ENCODE data around the gene KRT76.

The KRT76 gene

DNA sequence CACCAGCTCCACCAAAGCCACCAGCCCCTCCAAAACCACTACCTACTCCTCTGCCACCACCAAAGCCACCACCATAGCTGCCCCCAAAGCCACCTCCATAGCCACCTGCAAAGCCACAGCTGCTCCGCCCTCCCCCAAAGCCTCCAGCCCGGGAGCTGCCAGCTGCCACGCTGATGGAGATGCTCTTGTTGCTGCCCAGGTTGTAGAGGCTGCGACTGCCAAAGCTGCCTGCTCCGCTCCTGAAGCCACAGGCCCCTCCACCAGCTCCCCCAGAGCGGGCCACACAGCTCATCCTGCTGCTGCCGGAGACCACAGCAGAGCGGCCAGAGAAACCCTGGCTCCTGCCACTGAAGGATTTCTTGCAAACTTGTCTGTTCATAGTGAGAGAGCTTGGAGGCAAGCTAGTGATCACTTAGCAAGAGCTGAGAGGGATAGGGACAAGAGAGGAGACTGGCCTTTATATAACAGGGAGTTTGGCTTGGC, at the start of gene KRT76:
KRT76 (minus strand) TSS at position 433 of the 483 bp plus-strand sequence; CDS start at position 379, 54 bp downstream.
- DNase-seq (ENCODE audit: low spot score) = no peak
- ChIA-PET POLR2A (ENCODE audit: low non-redundant PET) (no interaction called here), CTCF (interaction anchor here (0.8 to 1.3 kb wide), 2 partner anchors 26 to 103 kb away, joined by 3 read pairs; no protein-coding TSS in a partner anchor)

DNA sequence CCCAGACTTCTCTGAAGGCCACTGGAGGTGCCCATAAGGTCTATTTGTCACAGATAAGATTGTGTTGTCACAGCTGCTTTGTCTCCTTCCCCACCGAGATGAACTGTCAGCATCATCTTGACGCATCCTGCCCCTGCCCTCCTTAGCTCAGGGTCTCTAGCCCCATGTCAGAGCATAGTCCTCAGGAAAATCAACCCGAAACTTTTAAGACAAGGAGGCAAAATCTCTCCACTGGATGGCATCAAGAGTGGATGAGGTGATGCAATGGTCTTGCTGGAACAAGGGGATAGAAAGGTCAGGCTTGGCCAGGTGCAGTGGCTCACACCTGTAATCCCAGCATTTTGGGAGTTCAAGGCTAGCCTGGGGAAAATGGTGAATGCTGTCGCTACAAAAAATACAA, 48.8 kb upstream of the KRT76 start:
- H3K27ac ChIP-seq = no peak overlapping the region
- CTCF ChIA-PET = no interaction called here
- TF ChIP-seq, protein P1, sequence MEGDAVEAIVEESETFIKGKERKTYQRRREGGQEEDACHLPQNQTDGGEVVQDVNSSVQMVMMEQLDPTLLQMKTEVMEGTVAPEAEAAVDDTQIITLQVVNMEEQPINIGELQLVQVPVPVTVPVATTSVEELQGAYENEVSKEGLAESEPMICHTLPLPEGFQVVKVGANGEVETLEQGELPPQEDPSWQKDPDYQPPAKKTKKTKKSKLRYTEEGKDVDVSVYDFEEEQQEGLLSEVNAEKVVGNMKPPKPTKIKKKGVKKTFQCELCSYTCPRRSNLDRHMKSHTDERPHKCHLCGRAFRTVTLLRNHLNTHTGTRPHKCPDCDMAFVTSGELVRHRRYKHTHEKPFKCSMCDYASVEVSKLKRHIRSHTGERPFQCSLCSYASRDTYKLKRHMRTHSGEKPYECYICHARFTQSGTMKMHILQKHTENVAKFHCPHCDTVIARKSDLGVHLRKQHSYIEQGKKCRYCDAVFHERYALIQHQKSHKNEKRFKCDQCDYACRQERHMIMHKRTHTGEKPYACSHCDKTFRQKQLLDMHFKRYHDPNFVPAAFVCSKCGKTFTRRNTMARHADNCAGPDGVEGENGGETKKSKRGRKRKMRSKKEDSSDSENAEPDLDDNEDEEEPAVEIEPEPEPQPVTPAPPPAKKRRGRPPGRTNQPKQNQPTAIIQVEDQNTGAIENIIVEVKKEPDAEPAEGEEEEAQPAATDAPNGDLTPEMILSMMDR (conservative IDR thresholded peaks at IDR 0.05; ENCODE audit: low read depth) = no peak
- no peak for DNase-seq (ENCODE audit: low spot score)
- POLR2A ChIA-PET (ENCODE audit: low non-redundant PET) = no interaction called here

More for the DNA sequence above, at the start of gene KRT76:
- TF ChIP-seq, protein P1 (conservative IDR thresholded peaks at IDR 0.05; ENCODE audit: low read depth) = no peak
- no peak within 1 kb of the TSS for H3K27ac ChIP-seq

DNA sequence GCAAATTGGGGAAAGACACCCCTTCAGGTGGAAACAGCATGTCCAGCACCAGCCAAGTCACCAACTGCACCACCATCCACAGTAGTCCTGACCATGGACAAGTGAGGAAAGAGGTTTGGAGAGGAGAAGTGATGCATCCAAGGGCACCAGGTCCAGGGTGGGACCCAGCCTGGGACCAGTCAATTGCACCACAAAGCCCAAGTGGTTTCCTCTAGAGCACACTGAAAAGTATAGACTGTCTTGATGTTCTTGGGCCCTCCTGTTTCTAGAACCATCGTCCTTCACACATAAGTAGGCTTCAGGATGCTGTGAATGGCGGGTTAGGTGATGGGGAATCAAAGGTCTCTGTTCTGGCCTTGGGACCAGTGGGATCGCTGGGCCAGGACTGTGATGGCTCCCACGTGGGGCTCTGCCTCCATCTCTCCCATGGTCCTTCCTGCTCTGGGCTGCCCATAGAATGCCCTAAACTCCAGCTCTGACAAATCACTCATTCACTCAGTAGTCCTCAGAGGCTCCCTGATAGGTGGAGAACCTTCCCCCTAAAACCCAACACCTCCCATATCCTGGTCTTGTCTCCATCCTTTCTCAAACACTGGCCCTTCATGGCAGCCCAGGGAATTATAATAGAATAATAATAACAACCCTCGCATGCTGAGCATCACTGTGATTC, 47.7 kb upstream of the KRT76 start:
- DNase-seq (ENCODE audit: low spot score) = no peak
- ChIA-PET POLR2A (ENCODE audit: low non-redundant PET) (no interaction called here), CTCF (no interaction called here)
- no peak overlapping the region for H3K27ac ChIP-seq
- TF ChIP-seq, protein P1 (conservative IDR thresholded peaks at IDR 0.05; ENCODE audit: low read depth) = no peak

DNA sequence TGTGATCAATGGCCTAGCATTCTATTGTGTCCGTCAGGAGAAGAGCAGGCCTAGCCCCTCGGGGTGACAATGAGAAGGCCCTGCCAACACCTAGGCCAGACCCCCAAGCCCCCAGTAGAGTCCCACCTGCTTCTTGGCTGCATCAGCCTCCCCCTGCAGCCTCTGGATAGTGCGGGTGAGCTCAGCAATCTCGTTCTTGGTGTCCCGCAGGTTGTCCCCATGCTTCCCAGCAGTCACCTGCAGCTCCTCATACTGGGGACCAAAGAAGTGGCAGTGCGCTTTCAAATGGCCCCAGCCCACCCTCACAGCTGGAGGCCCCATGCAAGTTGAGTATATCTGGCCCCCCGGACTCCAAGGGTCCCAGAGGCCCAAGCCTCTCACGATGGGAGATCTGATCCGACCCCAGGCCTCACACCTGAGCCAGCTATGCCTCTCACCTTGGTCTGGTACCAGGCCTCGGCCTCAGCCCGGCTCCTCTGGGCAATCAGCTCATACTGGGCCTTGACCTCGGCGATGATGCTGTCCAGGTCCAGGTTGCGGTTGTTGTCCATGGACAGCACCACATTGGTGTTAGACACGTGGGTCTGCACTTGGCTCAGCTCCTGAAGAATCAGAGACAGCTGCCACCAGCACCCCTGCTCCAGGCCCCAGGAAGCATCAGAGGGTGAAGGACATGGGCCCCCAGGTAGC, 46.8 kb upstream of the KRT76 start:
- no peak overlapping the region for H3K27ac ChIP-seq
- no peak for DNase-seq (ENCODE audit: low spot score)
- ChIA-PET CTCF (no interaction called here), POLR2A (ENCODE audit: low non-redundant PET) (no interaction called here)
- TF ChIP-seq, protein P1 (conservative IDR thresholded peaks at IDR 0.05; ENCODE audit: low read depth) = no peak

DNA sequence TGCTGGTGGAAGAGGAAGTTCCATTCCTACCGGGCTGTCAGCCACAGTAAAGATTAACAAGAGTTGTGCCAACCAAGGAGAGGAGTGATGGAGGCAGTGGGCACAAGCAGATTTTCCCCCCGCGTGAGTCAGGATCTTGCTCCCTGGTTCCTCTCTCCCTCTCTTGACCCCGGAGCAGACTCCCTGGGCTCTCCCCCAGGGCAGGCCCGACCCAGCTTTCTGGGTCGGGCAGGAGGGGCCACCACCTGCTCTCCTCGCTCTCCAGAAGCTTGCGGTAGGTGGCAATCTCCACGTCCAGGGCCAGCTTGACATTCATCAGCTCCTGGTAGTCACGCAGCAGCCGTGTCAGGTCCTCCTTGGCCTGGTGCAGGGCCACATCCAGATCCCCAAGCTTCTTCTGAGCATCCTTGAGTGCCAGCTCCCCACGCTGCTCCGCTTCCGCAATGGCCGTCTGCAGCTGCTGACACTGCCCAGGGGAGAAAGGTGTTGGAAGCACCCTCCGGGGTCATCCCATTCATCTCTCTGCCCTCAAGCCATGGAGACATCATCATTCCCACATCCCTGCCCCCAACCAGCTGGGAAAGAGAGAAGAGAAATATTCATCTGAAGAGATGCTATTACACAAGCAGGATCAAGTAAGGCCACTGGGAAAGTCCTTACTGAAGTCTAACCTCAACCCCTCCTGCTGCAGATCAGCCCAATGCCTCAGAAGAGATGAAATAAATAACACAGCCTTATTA, 45.8 kb upstream of the KRT76 start:
- ChIA-PET CTCF (interaction anchor here (0.6 to 0.7 kb wide), 2 partner anchors 240 to 311 kb away, joined by 3 read pairs; no protein-coding TSS in a partner anchor), POLR2A (ENCODE audit: low non-redundant PET) (no interaction called here)
- TF ChIP-seq, protein P1 (conservative IDR thresholded peaks at IDR 0.05; ENCODE audit: low read depth) = no peak
- H3K27ac ChIP-seq = peak overlapping the region; percentile 16; the same call in 1 of the 2 replicates
- DNase-seq (ENCODE audit: low spot score) = no peak

All from RWPE1 (cell line).